ENCODE results near the gene UGT1A8. TPM values are rescaled to one million over a fixed set of nuclear protein-coding genes. Genes with fewer than 3 reads are reported as not detected.

Gene UGT1A8
- total and polyA plus RNA-seq, 2 experiments from 2014 or later = 0.10 TPM; not detected in 1

DNA sequence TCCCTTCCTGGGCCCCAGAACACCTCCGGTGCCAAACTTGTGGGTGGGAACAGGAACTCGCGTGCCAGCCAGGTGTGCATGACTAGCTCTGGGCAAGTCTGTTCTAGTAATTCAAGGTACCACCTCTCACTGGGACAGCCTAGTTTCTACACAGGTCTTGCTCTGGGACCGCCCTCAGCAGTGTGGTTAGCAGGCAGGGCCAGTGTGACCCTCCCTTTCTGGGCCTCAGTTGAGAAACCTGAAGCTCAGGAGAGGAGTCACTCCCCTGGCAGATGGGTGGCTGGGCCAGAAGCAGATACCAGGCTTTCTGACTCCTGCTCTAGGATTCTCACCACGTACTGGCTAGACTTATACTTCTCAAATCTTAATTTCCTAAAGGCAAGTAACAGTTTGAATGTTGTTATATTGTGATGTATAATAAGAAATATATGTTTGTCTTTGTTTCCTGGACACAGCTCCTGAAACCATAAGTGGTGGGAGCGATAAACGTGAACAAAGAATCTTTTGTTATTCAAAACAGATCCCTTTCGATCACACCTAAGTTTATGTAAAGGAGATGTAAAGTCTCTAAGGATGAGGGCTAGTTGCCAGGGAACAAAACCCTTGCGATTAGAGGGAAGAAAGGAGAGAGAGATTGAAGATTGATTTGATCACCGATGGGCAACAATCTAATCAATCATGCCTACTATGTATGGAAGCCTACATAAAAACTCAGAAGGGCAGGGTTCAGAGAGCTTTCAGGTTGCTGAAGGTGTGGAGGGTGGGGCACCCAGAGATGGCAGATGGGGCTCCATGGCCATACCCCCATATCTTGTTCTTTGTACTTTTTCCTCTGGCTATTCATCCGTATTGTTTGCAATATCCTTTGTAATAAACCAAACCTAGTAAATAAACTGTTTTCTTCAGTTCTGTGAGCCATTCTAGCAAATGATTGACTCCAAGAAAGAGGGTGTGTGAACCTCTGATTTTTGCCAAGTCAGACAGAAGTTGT, 74.3 kb downstream of the UGT1A8 start:
- H3K4me2 ChIP-seq = no peak overlapping the region
- H2AFZ ChIP-seq = no peak overlapping the region
- H3K79me2 ChIP-seq = no peaks in the 10 kb centered on the region
- TF ChIP-seq EZH2 (IDR thresholded peaks at IDR 0.05; ENCODE audit: borderline replicate concordance) = no peak
- no peaks in the 10 kb centered on the region for H3K9me3 ChIP-seq (ENCODE audit: low read depth)
- no peaks in the 10 kb centered on the region for H3K36me3 ChIP-seq (replicated peaks; ENCODE audit: insufficient read depth, low read depth)
- 94% methylated on average over 11 of the region's 11 CpGs for WGBS (ENCODE audit: low lambda C conversion rate, missing lambda C conversion rate)
- no peak overlapping the region for H3K27ac ChIP-seq
- H4K20me1 ChIP-seq (ENCODE audit: insufficient read depth, poor library complexity, severe bottlenecking) = no peaks in the 10 kb centered on the region
- H3K4me3 ChIP-seq = no peak overlapping the region
- no peak for DNase-seq (ENCODE audit: low spot score)
- peaks cover 5% of the 10 kb centered on the region for H3K4me1 ChIP-seq (ENCODE audit: insufficient read depth)
- H3K27me3 ChIP-seq = no peaks in the 10 kb centered on the region
- no peaks in the 10 kb centered on the region for H3K9me2 ChIP-seq (replicated peaks; ENCODE audit: insufficient read depth)

GRCh38 chr2:233692648-233693047, 75.2 kb downstream of the UGT1A8 start, which contains the start of gene UGT1A6:
Gene UGT1A6 (plus strand): TSS chr2:233692890. CDS start chr2:233693005, 115 bp downstream.
- no peaks in the 10 kb centered on the region for H3K36me3 ChIP-seq (replicated peaks; ENCODE audit: insufficient read depth, low read depth)
- H3K79me2 ChIP-seq = no peaks in the 10 kb centered on the region
- no peaks in the 10 kb centered on the region for H3K27me3 ChIP-seq
- no peak within 1 kb of the TSS for H2AFZ ChIP-seq
- TF ChIP-seq, protein P1, sequence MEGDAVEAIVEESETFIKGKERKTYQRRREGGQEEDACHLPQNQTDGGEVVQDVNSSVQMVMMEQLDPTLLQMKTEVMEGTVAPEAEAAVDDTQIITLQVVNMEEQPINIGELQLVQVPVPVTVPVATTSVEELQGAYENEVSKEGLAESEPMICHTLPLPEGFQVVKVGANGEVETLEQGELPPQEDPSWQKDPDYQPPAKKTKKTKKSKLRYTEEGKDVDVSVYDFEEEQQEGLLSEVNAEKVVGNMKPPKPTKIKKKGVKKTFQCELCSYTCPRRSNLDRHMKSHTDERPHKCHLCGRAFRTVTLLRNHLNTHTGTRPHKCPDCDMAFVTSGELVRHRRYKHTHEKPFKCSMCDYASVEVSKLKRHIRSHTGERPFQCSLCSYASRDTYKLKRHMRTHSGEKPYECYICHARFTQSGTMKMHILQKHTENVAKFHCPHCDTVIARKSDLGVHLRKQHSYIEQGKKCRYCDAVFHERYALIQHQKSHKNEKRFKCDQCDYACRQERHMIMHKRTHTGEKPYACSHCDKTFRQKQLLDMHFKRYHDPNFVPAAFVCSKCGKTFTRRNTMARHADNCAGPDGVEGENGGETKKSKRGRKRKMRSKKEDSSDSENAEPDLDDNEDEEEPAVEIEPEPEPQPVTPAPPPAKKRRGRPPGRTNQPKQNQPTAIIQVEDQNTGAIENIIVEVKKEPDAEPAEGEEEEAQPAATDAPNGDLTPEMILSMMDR (IDR thresholded peaks at IDR 0.05; ENCODE audit: poor library complexity) = no peak
- TF ChIP-seq EZH2 (IDR thresholded peaks at IDR 0.05; ENCODE audit: borderline replicate concordance) (no peak), EZH2phosphoT487 (IDR thresholded peaks at IDR 0.05; ENCODE audit: low read depth, severe bottlenecking, unreplicated experiment) (no peak)
- no peak within 1 kb of the TSS for H3K27ac ChIP-seq
- no peak within 1 kb of the TSS for H3K4me2 ChIP-seq
- 84% methylated on average over 4 of the region's 4 CpGs for WGBS (ENCODE audit: low lambda C conversion rate, missing lambda C conversion rate)
- H3K9me3 ChIP-seq (ENCODE audit: low read depth) = no peaks in the 10 kb centered on the region
- H3K9me2 ChIP-seq (replicated peaks; ENCODE audit: insufficient read depth) = no peaks in the 10 kb centered on the region
- no peak for DNase-seq (ENCODE audit: low spot score)
- H4K20me1 ChIP-seq (ENCODE audit: insufficient read depth, poor library complexity, severe bottlenecking) = no peaks in the 10 kb centered on the region
- no peak within 1 kb of the TSS for H3K4me3 ChIP-seq
- peaks cover 5% of the 10 kb centered on the region for H3K4me1 ChIP-seq (ENCODE audit: insufficient read depth)

- TF ChIP-seq, protein P1 (IDR thresholded peaks at IDR 0.05; ENCODE audit: poor library complexity) = no peak
- TF ChIP-seq EZH2phosphoT487 (IDR thresholded peaks at IDR 0.05; ENCODE audit: low read depth, severe bottlenecking, unreplicated experiment) = no peak
- TF ChIP-seq EZH2 (IDR thresholded peaks at IDR 0.05; ENCODE audit: borderline replicate concordance) = no peak
Observed at GRCh38 chr2:233693963-233694362, 76.5 kb downstream of the UGT1A8 start.

GRCh38 chr2:233698740-233699139, 81.3 kb downstream of the UGT1A8 start:
- Histone ChIP-seq H4K20me1 (ENCODE audit: insufficient read depth, poor library complexity, severe bottlenecking) (no peaks in the 10 kb centered on the region), H3K9me3 (ENCODE audit: low read depth) (no peaks in the 10 kb centered on the region), H3K27me3 (no peaks in the 10 kb centered on the region), H2AFZ (no peak overlapping the region), H3K4me1 (ENCODE audit: insufficient read depth) (peaks cover 8% of the 10 kb centered on the region), H3K27ac (no peak overlapping the region), H3K4me3 (no peak overlapping the region), H3K36me3 (replicated peaks; ENCODE audit: insufficient read depth, low read depth) (no peaks in the 10 kb centered on the region), H3K9me2 (replicated peaks; ENCODE audit: insufficient read depth) (no peaks in the 10 kb centered on the region), H3K79me2 (no peaks in the 10 kb centered on the region), H3K4me2 (no peak overlapping the region)
- no peak for TF ChIP-seq EZH2phosphoT487 (IDR thresholded peaks at IDR 0.05; ENCODE audit: low read depth, severe bottlenecking, unreplicated experiment)
- TF ChIP-seq, protein P1 (IDR thresholded peaks at IDR 0.05; ENCODE audit: poor library complexity) = no peak
- TF ChIP-seq EZH2 (IDR thresholded peaks at IDR 0.05; ENCODE audit: borderline replicate concordance) = no peak
- 100% methylated on average over 4 of the region's 4 CpGs for WGBS (ENCODE audit: low lambda C conversion rate, missing lambda C conversion rate)
- DNase-seq (ENCODE audit: low spot score) = no peak

More at GRCh38 chr2:233693963-233694362, 76.5 kb downstream of the UGT1A8 start:
- H3K27me3 ChIP-seq = no peaks in the 10 kb centered on the region
- H3K4me3 ChIP-seq = no peak overlapping the region
- 94% methylated on average over 6 of the region's 6 CpGs for WGBS (ENCODE audit: low lambda C conversion rate, missing lambda C conversion rate)
- DNase-seq (ENCODE audit: low spot score) = no peak
- H4K20me1 ChIP-seq (ENCODE audit: insufficient read depth, poor library complexity, severe bottlenecking) = no peaks in the 10 kb centered on the region
- H3K4me1 ChIP-seq (ENCODE audit: insufficient read depth) = peaks cover 5% of the 10 kb centered on the region
- no peak overlapping the region for H3K27ac ChIP-seq
- no peaks in the 10 kb centered on the region for H3K9me3 ChIP-seq (ENCODE audit: low read depth)
- no peaks in the 10 kb centered on the region for H3K9me2 ChIP-seq (replicated peaks; ENCODE audit: insufficient read depth)
- H2AFZ ChIP-seq = no peak overlapping the region
- no peaks in the 10 kb centered on the region for H3K36me3 ChIP-seq (replicated peaks; ENCODE audit: insufficient read depth, low read depth)
- H3K4me2 ChIP-seq = no peak overlapping the region
- no peaks in the 10 kb centered on the region for H3K79me2 ChIP-seq

Measured in hepatocyte (in vitro differentiated cells).